Measurements from ENCODE around the gene FAM131C.

GRCh38 chr1:16038620-16038912 lies 34.9 kb downstream of the FAM131C start:
- TF ChIP-seq, protein P1, sequence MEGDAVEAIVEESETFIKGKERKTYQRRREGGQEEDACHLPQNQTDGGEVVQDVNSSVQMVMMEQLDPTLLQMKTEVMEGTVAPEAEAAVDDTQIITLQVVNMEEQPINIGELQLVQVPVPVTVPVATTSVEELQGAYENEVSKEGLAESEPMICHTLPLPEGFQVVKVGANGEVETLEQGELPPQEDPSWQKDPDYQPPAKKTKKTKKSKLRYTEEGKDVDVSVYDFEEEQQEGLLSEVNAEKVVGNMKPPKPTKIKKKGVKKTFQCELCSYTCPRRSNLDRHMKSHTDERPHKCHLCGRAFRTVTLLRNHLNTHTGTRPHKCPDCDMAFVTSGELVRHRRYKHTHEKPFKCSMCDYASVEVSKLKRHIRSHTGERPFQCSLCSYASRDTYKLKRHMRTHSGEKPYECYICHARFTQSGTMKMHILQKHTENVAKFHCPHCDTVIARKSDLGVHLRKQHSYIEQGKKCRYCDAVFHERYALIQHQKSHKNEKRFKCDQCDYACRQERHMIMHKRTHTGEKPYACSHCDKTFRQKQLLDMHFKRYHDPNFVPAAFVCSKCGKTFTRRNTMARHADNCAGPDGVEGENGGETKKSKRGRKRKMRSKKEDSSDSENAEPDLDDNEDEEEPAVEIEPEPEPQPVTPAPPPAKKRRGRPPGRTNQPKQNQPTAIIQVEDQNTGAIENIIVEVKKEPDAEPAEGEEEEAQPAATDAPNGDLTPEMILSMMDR (optimal IDR thresholded peaks at IDR 0.05 in 1 of 3, IDR thresholded peaks at IDR 0.05 in 1 of 3, conservative IDR thresholded peaks at IDR 0.05 in 1 of 3; ENCODE audit: extremely low read depth in 1 of 3, insufficient read depth in 2 of 3, low read length in 3 of 3), result no peak
- TF ChIP-seq EZH2 (IDR thresholded peaks at IDR 0.05; ENCODE audit: low read length), result no peak
